C4-2B (cell line): ENCODE results near the gene PRKAG2.

ENCODE experiments used
- CTCF ChIP-seq: fragments of 450-650 bp; conservative IDR thresholded peaks from 2 replicates; pipeline ENCODE4 v1.5.1; 2017; ENCODE audit warnings: mild to moderate bottlenecking
- ZFX ChIP-seq: fragments of 450-650 bp; IDR thresholded peaks from 2 replicates; pipeline ENCODE4 v1.6.1; 2017

DNA sequence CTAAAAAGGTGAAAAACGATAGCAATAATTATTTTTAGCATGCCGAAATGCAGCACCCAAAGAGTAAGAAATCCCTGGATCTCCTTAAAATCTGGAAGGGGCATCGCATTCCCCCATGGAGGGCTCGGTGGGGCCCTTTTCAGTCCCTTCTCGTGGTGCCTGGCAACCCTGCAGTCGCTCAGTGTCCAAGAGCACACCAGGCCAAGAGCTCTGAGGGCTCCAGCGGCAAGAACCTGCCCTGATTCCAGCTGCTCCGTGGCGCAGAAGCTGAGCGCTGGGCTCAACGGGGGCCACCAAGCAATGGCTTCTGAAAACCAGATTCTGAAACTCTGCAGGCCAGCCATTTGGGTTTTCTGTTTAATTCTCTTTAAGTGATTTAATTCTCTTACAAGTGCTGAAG lies 131.2 kb downstream of the PRKAG2 start:
- TF ChIP-seq CTCF, result no peak; the same call in 1 of the 2 replicates
- TF ChIP-seq ZFX, result no peak
